GM19324 (cell line): Measurements from ENCODE around the gene TMEM167B.

Source experiments
- ATAC-seq: cut with Tn5 transposase; IDR thresholded peaks from one replicate; pipeline ENCODE4 v1.9.1; 2021; ENCODE audit warnings: mild to moderate bottlenecking, moderate library complexity; ENCODE audit not compliant: unreplicated experiment, low FRiP score

Gene TMEM167B

DNA sequence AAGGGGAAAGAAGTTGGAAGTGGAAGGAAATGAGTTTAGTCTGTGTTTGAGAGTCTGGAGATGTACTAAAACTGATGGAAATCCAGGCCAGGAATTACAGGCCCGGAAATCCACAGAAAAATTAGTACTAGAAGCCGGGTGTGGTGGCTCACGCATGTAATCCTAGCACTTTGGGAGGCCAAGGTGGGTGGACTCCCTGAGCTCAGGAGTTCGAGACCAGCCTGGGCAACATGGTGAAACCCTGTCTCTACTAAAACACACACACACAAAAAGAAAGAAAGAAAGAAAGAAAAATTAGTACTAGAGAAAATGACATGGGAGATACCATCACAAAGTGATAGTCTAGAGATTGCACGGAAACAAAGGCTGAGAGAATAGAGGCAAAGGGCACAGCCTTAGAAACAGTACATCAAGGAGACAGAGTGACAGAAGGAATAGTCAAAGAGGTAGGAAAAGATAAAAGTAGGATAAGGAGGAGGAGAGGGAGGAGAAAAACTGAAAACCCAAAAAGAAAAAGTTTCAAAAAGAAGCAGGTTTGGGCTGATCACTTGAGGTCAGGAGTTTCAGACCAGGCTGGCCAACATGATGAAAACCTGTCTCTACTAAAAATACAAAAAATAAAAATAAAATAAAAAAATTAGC, 10.0 kb upstream of the TMEM167B start:
- ATAC-seq: no peak

GRCh38 chr1:109083501-109083900, 7.1 kb upstream of the TMEM167B start:
- no peak for ATAC-seq

DNA sequence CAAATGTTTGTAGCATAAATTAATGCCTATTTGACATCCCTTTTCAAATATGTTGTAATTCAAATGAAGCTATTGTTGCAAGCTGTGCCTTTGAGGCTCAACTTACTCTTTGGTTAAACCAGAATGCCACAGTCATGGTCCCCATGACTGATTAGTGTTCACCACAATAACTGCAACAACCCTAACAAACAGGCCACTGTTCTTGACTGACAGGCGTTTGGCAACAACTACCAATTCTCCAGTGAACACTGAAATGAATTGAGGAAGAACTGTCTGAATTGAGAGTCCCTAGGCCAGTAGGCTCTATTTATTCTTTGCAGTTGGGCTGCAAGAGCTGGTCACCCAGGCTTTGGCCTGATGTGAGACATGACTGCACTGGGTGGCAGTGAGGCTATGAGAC, 6.6 kb upstream of the TMEM167B start:
- ATAC-seq: no peak

GRCh38 chr1:109084563-109085517, 5.7 kb upstream of the TMEM167B start:
- ATAC-seq: no peak

DNA sequence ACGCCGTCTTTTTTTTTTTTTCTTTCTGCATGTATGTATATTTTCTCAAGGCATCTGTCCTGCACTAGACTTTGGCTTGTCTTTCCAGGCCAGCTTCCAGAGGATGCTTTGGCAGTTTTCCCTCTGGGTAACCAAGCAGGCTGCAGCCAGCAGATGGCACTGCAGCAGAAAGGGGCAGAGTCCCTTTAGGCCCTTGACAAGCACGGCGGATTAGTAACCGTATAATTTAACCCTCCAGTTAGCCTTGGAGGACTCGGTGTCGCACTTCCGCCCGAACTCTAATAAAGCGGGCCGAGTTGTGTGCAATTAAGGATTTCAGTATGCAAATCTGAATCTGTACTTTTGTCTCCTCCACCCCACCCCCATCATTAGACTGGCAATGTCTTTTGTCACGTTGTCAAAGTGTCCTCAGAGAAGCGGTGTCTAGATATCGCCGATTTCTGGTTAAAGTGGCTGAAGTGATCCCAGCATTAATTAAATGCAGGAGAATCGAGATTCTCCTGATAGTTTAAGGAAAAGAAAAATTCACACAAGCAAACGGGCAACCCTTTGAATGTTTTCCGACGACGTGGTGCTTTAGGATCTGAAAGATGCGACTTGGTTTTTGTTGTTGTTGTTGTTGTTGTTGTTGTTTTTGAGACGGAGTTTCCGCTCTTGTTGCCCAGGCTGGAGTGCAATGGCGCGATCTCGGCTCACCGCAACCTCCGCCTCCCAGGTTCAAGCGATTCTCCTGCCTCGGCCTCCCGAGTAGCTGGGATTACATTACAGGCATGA, 1.1 kb upstream of the TMEM167B start:
- no peak for ATAC-seq

GRCh38 chr1:109091078-109091838, 694 bp downstream of the TMEM167B start:
- ATAC-seq: peak; percentile 45

GRCh38 chr1:109091839-109092193, 1.3 kb downstream of the TMEM167B start:
- no peak for ATAC-seq

DNA sequence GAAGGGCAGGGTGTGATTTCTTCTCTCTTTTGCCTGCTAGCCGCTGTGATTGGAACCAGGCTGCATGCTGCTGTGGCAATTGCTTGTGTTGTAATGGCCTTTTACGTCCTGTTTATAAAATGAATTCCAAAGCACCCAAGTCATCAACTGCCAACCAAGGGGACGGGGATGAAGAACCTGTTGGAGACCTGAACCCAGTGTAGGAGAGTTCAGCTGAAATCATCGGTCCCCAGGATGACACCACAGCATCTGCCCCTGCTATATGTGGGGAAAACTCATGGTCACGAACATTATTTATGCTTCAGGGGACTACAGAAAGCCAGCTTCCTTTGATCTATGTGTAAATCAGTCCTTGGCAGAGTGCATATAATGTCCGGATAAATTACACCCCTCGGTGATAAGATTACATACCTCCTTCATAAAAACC, 3.8 kb downstream of the TMEM167B start:
- no peak for ATAC-seq

GRCh38 chr1:109094871-109095270, 4.3 kb downstream of the TMEM167B start:
- no peak for ATAC-seq

DNA sequence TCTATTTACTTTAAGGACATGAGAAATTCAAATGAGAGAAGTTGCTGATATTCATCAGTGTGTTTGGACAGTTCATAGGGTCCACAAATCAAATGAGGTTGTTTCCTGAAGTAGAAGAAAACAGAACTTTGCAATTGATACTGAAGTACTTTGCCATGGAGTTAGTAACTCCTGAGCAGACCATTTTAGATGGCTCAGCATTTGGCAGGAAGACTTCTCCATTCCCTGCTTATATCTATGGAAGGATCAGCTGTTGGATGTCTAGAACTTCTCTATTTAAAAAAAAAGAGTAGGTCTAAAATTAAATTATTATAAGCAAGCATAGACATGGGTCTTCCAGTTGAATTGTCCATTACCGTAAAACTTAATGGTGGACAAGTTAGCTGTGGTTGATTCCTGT, 5.1 kb downstream of the TMEM167B start:
- ATAC-seq: no peak

DNA sequence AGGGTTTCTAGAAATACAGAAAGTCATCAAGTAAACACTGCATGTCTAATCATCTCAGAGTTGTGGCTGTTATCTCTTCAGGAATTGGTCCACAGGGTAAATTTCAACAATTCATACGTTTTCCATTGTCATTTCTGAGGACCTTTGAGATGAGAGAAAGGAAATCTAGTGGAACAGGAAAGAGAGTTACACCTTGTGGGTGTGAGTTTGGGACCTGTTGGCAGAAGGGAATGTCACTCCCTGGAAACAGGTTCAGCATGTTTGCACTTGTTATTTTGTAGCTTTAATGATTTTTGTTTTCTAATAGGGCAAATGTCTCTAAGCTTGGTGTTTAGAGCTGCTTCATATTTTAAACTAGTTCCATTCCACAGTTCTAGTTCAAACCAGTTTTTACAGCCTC, 5.6 kb downstream of the TMEM167B start:
- no peak for ATAC-seq

DNA sequence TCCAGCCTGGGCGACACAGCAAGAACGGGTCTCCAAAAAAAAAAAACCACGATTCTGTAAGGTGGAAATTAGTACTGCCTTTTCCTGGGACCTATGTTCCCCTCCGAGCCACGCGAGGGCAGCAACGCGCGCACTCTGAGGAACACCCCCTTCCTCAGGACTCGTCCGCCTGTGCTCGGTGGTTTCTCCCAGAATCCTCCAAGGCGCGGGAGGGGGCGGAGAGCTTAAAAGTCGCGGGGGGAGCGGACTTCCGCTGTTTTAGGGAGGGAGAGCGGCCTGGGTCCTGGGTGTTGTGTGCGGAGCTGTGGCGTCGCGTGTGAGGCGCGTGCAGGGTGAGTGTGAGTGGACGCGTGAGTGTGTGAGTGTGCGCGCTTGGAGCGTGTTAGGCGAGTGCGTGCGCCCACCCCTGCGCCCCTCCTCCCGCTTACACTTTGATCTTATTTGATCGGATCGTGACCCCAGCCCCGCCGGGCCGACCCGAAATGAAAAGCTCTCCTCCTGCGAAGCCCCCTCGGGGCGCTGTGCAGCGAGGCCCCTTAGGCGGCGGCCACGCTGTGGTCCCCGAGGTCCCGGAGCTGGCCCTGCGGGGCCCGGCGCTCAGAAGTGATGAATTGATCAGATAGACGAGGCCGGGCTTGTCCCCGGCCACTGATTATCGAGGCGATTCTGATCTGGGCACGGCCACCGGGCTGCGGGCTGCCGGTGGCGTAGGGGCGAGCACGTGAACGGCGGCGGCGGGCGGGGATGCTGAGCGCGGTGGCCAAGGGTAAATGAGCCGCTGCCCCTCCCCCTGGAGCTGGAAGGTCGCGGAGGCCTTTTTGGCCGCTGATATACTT, 9.6 kb downstream of the TMEM167B start:
- peak; percentile 95 for ATAC-seq

DNA sequence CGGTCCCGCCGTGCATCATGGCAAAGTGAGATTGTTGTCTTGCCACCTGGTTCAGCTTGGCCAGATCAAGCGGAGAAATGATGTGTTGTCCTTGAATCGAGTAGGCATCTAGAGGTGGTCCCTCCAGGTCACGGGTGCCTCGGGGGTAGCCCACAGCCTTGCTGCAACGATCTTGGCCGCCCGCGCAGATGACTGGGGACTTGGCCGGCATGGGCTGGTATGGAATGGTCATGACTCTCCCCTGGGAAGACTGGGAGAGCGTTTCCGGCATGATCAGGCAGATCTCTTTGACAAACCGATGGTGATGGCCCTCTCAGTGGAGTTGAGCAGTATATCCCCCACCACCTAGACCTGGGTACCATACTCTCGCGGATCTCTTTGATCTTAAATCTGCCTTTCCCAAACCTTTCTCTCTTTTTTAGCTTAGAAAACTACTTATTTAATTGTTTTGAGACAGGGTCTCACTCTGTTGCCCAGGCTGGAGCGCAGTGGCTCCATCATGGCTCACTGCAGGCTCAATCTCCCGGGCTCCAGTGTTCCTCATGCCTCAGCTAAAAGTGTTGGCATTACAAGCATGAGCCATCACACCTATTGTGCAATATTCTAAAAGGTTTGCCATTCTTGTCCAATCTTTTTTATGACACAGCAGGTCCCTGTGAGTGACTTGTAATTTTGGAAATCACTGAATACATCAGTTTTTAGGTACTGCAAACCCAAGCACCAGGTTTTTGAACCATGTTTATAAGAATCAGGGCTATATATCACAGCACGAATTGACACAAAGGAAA, 14.0 kb downstream of the TMEM167B start:
- ATAC-seq: no peak

- ATAC-seq: no peak
Measured at GRCh38 chr1:109105881-109106280, 15.3 kb downstream of the TMEM167B start.

DNA sequence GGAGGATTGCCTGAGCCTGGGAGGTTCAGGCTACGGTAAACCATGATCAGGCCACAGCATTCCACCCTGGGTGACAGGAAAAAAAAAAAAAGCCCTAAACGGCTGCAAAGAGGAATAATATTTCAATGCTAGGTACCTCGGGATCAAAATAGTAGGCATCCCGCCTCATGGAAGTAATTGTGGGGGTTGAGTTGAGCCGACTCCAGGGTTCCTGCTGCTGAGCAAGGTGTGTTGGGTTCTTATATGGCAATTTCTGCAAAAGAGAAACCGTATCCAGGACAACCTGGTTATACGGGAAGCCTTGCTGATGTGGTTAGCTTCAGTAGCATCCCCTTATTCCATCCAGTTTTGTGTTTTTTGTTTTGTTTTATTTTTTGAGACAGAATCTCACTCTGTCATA, 17.2 kb downstream of the TMEM167B start:
- no peak for ATAC-seq

GRCh38 chr1:109109906-109110305, 19.3 kb downstream of the TMEM167B start:
- no peak for ATAC-seq

DNA sequence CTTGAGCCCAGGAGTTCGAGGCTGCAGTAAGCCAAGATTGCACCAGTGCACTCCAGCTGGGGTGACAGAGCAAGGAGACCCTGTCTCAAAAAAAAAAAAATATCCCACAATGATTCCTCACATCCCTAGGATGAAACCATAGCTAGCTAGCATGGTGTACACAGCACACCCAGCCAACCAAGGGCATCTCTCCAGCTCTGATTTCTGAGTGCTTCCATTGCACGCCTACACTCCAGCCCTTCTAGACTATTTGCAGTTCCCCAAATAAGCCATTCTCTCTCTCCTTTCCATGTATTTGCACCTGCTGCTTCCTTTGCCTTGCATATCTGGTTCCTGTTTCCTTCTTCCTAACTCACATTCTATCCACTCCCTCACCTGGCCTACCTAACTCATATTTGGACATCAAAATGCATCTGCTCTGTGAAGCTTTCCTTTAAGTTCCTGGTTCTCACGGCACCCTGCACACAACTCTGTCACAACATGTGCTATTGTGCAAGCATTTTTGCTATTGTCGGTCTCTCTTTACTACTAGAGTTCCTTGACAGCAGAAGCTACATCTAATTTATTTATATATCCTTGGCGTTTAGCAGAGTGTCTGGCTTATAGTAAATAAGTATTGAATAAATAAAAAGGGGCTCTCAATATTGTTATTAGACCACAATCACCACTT, 21.0 kb downstream of the TMEM167B start:
- ATAC-seq: no peak

DNA sequence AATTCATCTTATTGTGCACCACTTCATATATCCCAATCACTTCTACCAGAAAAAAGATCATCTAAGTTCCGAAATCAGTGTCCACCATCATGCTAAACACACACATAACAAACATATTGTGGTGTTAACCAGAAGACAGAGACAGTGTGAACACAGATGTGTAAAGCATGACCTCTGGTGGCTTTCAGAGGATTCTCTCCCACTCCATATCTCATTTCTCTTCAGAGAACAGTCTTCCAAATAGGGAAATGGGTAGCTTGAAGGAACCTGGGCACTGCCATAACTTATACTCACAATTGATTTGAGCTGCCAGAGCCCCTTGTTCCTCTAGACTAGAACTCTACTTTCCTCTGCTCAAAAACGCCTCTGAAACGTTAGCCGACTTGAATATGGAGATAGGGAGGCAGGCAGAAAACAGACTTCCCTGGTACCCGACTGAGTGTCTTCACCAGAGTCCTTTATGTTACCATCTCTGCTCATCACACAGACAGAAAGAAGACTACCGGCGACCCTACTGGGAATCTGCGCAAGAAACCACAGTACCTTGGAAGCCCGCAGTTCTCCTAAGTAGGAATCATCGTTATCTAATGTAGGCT, 21.6 kb downstream of the TMEM167B start:
- no peak for ATAC-seq
